Activated CD4-positive, alpha-beta T cell treated with anti-CD3 and anti-CD28 coated beads, Interleukin-2, amount 50 U/mL, for 16 hours (primary cell): ENCODE data around the gene SIX5.

Experiments
- DNase-seq: peaks from one replicate; pipeline ENCODE4 v3.0.0-alpha.2; 2020

SIX5 gene

GRCh38 chr19:45792470-45793177, 23.6 kb upstream of the SIX5 start, which contains the start of gene DMWD:
DMWD (minus strand) TSS chr19:45792845; CDS start chr19:45792756, 89 bp downstream.
- DNase-seq: peak; percentile 100

GRCh38 chr19:45791744-45792469, 22.9 kb upstream of the SIX5 start:
- no peak for DNase-seq

- DNase-seq: peak; percentile 74
These were observed 21.9 kb upstream of the SIX5 start for GRCh38 chr19:45790942-45791341.

GRCh38 chr19:45789035-45789786, 20.2 kb upstream of the SIX5 start:
- no peak for DNase-seq

GRCh38 chr19:45786533-45786894, 17.5 kb upstream of the SIX5 start:
- no peak for DNase-seq

GRCh38 chr19:45785781-45786532, 16.9 kb upstream of the SIX5 start:
- no peak for DNase-seq

- DNase-seq: no peak
These were observed 16.0 kb upstream of the SIX5 start for GRCh38 chr19:45785097-45785496.

- DNase-seq: no peak
These were observed 15.0 kb upstream of the SIX5 start for GRCh38 chr19:45784096-45784495.

GRCh38 chr19:45782820-45783785, 14.1 kb upstream of the SIX5 start:
- DNase-seq: no peak

GRCh38 chr19:45782162-45782691, 13.2 kb upstream of the SIX5 start, which contains the start of gene DMPK:
DMPK (minus strand) TSS chr19:45782490; CDS start chr19:45782352, 138 bp downstream.
- DNase-seq: no peak

GRCh38 chr19:45781214-45782161, 12.4 kb upstream of the SIX5 start:
- DNase-seq: no peak

GRCh38 chr19:45780448-45781213, 11.6 kb upstream of the SIX5 start:
- DNase-seq: no peak

- no peak for DNase-seq
These were observed 11.0 kb upstream of the SIX5 start for GRCh38 chr19:45780146-45780447.

- DNase-seq: peak; percentile 95
These were observed 10.4 kb upstream of the SIX5 start for GRCh38 chr19:45779231-45780145.

- no peak for DNase-seq
These were observed 9.1 kb upstream of the SIX5 start for GRCh38 chr19:45778010-45778661.

- DNase-seq: no peak
These were observed 8.4 kb upstream of the SIX5 start for GRCh38 chr19:45777395-45777961.

GRCh38 chr19:45774765-45775164, 5.7 kb upstream of the SIX5 start:
- no peak for DNase-seq
